GM19025 (cell line): ENCODE results near the gene FHIT.

Experiments used
- ATAC-seq: cut with Tn5 transposase; IDR thresholded peaks from one replicate; pipeline ENCODE4 v1.9.1; 2021; ENCODE audit warnings: mild to moderate bottlenecking, low read depth, moderate library complexity; ENCODE audit not compliant: unreplicated experiment

The FHIT gene

DNA sequence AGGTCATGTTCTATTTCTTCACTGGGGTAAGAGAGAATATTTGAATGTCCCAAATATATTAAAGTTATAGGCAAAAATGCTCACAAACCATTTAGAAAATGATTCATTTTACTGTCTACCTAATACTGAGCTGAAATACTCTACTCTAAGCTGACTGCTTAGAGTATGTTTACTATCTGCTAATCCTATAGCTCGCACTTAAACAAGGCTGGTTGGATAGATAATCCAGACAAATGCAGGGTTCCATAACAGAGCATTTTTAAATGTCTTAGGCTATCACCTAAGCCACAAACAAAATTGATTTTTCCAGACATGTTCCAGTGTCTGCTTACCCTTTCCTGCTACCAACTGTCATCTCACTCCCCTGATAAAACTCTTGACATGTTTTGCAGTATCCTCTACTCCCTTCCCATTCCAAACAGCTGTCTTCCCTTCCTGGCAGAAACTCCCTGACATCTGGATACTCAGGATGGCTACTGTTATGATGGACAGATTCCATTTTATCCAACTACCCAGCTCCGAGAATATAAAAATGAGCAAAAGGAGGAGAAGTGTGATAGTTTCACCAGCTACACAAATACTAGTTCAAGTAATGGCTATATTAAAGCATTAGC is 1034.7 kb downstream of the FHIT start:
- ATAC-seq, result no peak

DNA sequence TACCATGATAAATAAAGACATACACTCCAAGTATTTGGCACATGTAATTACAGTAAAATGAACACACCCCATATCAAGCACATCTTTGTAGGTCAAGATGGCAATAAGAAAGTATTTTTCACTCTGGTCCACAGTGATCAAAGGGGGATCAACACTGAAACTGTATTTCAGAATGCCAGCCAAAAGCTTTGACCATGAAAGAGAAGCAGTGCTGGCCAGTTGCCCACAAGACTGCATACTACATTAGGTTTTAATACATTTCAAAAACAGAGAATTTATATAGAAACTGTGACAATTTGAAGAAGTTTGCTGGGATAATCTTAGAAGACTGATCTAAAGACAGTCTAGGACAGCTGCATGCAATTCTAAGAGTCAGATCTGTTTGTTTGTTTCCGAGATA is 1035.3 kb downstream of the FHIT start:
- no peak for ATAC-seq

GRCh38 chr3:60207905-60208304 is 1043.3 kb downstream of the FHIT start:
- ATAC-seq, result no peak

DNA sequence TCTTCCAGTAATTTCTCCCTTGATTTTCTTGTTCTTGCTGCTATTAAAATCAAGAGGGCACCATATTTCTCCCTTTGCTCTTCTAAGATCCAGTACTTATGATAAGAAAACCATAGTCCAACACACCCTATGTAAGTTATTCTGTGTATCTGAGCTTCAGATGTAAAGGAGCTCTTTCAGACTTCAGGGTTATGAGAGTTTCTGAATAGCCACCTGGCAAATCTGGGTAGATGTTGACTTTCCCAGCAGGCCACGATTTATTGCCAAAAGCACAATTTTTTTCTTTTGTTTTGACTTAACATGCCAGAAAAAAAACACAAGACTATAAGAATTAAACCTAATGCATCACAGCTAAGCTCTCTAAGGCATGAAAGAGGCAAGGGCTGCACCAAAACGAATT is 1045.0 kb downstream of the FHIT start:
- ATAC-seq, result no peak

GRCh38 chr3:60202052-60202726 is 1049.1 kb downstream of the FHIT start:
- no peak for ATAC-seq

DNA sequence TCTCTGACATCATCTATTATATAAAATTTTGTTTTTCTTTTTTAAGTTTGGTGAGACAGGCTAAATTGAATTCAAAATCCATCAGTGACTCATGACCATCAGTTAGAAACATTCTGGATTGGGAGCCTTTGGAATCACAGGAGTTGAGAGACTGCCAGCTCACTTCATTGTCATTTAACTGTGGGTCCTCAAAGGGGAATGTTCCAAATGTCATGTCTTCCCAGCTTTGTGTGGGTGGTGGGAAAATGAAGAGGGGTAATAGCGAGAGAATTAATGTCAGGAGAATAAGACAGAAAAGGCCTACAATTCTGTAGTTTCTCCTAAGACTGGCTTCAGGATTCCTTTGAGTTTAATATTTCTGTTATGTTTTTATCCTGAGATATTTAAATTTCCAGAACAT is 1051.9 kb downstream of the FHIT start:
- ATAC-seq, result no peak

DNA sequence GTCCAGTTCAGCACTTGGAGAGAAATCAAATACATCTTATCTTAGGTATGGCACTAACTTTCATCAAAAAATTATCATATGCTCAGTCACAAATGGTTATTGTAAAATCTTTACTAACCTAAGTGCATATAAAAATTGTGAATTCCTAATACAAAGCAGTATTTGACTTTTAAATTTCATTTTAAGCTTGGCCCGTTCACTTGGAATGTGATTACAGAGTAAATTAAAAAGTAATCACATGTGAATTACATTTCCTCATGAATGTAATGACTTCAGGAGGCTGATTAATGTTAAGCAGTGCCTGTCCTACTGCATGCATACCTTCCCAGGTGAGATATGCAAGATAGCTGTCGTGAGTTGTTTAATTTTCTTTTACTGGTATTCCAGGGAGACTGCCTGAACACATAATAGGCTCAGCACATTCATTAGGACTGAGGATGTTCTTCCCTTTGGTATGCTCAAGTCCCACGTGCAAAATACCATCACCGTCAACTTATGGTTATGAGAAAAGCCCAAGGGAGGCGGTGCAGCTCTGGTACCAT is 1053.0 kb downstream of the FHIT start:
- no peak for ATAC-seq

GRCh38 chr3:60192297-60193114 is 1058.7 kb downstream of the FHIT start:
- ATAC-seq, result no peak

DNA sequence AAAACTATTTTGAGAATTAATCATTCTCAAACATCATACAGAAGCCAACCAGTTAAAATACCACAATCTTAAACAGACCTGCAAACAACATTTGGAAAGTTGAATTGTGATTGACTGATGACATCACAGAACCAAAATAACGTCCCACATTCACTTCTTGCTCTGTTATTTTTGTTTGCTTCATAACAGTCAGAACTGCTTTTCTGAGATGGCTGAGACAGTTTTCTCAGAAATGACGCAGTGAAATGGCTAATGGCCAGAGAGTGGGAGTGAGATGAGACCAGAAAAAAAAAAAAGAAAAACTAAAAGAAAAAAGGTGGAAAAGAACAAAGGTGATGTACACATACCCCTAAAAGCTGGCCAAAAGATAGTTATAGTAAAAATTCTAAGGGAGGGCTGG is 1061.2 kb downstream of the FHIT start:
- ATAC-seq, result no peak

DNA sequence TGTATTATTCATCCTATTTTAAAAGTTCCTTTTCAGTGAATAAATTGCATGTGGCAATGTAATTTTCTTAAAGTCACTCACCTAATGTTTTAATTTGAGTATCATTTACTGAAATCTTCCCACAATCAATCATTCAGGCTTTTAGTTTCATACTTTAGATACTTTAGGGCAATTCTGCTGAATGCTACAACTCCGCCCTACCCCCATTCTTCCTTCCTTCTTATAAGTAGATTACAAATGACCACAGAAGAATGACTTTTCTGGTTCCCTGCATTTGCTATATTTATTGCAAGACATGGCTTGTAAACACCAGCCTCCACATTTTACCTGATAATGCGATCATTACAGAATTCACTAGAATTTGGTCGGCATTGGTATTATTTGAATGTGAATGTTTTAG is 1061.9 kb downstream of the FHIT start:
- ATAC-seq, result no peak

GRCh38 chr3:60188803-60189202 is 1062.4 kb downstream of the FHIT start:
- ATAC-seq, result no peak

- no peak for ATAC-seq
These were observed 1063.9 kb downstream of the FHIT start for GRCh38 chr3:60187343-60187742.

GRCh38 chr3:60186359-60186758 is 1064.9 kb downstream of the FHIT start:
- no peak for ATAC-seq

- no peak for ATAC-seq
These were observed 1066.1 kb downstream of the FHIT start for GRCh38 chr3:60185161-60185560.

DNA sequence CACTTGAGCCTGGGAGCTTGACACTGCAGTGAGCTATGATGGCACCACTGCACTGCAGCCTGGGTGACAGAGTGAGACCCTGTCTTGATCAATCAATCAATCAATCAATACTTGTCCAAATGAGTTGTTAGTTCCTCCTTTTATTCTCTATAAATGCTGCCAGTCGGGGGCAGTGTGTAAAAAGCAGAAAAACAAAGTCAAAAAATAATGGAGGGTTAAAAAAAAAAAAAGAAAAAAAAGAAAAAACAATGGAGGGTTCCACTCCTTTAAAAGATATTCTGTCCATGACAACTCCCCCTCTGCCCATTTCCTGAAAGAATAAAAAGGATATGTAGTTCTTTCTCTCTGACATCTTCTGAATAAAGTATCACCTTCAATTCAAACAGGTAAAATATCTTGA is 1068.6 kb downstream of the FHIT start:
- no peak for ATAC-seq

GRCh38 chr3:60178931-60179653 is 1072.2 kb downstream of the FHIT start:
- no peak for ATAC-seq

GRCh38 chr3:60177726-60178125 is 1073.5 kb downstream of the FHIT start:
- no peak for ATAC-seq

- no peak for ATAC-seq
These were observed 1074.6 kb downstream of the FHIT start for GRCh38 chr3:60176614-60177013.

DNA sequence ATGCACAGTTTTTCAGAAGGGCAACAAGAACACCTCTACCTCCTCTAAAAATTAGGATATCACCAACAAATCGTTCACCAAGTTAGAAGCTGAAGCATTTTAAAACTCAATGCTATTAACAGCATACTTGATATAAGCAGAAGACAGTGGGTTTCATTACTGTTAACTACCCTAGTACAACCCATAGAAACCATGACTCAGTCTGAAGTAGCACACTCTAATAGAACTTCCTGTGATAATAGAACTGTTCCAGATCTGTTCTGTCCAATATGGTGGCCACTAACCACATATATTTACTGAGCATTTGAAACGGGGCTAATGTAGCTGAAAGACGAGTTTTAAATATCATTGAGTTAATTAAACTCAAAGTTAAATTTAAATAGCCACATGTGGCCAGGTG is 1075.6 kb downstream of the FHIT start:
- no peak for ATAC-seq

- no peak for ATAC-seq
These were observed 1081.5 kb downstream of the FHIT start for GRCh38 chr3:60169755-60170154.

DNA sequence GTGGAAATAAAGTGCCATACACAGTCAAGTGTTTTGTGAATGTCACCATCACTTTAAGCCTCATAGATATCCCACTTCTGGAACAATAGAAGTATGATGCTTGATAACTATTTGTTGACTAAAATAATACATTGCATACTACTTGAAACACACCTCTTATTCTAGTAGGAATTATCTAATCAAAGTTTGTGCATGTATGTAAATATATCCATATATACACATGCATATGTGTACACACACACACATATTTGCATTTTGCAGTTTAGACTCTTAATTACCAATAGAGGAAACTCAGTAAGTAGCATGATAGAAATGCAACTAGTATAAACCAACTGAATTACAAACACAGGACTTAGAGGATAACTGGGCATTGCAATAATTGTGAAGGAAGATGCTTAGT is 1084.1 kb downstream of the FHIT start:
- no peak for ATAC-seq
